Stimulated activated CD4-positive, alpha-beta T cell treated with anti-CD3 and anti-CD28 coated beads, Interleukin-1b, Interleukin-23, amount 100 ng/mL, for 1 hour (primary cell): ENCODE measurements around the gene PIEZO1.

ENCODE experiments used
- DNase-seq, 2 donors: peaks; one replicate each; pipeline ENCODE4 v3.0.0-alpha.2; 2020; ENCODE audit warnings: low read depth in 2 of 2

PIEZO1 gene

DNA sequence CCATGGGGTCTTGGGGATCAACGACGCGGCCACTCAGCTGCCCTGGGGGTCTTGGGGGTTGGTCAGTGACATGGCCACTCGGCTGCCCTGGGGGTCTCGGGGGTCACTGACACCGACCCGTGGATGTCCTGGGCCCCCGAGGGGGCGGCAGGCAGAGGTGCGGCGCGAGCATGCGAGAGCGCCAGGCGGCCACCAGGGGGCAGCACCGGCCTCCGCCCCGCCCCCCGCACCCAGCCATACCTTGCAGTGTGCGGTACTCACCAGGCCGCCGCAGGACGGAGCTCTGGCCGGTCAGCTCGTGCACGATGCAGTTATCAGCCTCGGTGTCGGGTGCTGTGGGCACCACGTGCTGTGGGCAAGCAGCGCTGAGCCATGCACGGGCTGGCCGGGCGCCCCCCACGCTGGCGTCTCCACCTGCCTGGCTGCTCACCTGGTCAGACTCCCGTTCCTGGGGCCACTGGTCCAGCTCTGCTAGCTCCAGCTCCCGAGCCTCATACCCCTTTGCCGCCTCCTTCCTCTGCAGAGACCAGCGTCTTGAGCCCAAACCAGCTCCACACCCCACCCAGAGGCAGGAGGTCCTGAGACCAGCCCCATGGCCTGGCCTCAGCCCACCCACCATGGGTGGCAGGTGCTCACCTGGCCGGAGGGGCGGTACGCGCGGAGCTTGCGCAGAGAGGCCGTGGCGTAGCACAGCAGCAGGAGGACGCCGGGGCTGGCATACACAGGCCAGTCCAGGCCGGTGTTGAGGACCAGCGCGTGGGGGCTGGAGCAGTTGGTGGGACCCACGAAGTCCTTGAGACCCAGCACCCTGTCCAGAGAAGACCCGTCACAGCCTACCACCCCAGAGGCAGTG lies 47.5 kb downstream of the PIEZO1 start:
- peak; percentile 41 to 49 for DNase-seq

DNA sequence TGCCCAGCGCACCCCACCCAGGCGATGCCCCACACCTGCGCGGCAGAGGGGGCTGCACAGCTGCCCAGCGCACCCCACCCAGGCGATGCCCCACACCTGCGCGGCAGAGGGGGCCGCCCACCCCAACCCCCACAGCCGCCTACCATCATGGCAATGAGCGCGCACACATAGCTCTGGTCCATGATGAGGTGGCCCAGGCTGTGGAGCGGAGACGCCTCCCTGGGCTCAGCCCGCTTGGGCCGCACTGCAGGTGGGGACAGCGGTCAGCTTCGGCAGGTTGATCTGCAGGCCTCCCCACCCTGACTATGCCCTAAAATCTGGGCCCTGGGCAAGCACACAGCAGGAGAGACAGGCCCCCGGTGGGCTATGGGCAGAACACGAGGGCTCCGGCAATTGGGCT lies 48.5 kb downstream of the PIEZO1 start:
- DNase-seq, result no peak

DNA sequence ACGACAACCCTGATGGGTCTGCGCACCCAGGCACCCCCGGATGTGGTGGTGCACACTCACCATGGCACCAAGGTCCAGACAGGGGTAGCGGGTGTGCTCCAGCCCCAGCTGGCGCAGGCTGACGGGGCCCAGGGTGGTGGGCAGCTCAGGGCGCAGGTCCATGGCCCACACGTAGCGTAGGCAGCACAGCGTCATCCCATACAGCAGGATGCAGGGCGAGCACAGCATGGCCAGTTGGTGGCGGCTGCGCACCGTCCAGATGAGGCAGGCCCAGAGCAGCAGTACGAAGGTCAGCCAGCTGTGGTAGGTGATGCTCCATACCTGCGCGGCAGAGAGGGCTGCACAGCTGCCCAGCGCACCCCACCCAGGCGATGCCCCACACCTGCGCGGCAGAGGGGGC lies 48.9 kb downstream of the PIEZO1 start:
- no peak for DNase-seq

DNA sequence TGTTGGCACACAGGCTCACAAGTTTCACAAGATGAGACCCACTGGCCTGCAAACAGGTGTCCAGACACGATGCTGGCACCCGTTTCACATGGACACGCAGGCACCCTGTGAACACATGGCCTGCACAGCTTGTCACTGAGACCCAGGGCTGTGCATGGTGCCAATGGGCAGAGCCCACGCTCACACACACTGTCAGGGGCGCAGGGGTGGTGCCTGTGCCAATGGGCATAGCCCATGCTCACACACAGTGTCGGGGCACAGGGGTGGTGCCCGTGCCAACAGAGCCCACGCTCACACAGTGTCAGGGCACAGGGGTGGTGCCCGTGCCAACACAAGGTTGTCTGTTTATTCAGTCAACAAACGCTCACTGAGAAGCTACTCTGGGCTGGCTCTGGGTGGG lies 49.4 kb downstream of the PIEZO1 start:
- DNase-seq, result no peak

DNA sequence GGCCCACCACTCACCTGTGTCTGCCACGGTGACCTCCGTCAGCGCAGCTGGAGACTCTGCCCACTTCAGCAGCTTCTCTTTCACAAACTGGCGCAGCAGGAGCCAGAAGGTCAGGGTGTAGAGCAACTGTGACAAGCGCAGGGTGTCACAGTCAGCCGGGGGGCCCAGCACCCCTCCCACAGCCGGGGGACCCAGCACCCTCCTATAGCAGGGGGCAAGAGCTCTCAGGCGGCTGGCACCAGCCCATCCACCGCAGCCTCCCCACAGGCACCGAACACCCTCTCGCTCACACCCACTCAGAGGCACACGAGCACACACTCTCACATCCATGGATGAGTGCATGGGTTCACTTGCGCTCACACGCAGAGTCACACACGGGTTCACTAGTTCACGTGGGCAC lies 49.9 kb downstream of the PIEZO1 start:
- no peak for DNase-seq

DNA sequence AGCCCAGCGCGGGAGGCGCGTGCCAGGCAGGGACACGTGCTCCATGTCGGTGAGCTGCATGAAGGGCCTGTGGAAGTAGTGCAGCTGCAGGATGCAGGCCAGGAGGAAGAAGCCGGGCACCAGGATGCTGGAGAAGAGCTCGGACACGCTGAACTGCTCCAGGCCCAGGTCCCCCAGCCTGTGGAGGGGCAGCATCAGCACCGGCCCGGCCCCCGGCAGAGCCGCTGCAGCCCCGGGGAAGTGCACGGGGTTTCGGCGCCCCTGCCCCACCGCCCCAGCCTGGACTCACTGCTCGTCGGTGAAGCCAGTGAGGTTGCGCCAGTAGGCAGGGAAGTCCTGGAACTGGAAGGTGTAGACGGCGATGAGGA lies 50.7 kb downstream of the PIEZO1 start:
- no peak for DNase-seq

DNA sequence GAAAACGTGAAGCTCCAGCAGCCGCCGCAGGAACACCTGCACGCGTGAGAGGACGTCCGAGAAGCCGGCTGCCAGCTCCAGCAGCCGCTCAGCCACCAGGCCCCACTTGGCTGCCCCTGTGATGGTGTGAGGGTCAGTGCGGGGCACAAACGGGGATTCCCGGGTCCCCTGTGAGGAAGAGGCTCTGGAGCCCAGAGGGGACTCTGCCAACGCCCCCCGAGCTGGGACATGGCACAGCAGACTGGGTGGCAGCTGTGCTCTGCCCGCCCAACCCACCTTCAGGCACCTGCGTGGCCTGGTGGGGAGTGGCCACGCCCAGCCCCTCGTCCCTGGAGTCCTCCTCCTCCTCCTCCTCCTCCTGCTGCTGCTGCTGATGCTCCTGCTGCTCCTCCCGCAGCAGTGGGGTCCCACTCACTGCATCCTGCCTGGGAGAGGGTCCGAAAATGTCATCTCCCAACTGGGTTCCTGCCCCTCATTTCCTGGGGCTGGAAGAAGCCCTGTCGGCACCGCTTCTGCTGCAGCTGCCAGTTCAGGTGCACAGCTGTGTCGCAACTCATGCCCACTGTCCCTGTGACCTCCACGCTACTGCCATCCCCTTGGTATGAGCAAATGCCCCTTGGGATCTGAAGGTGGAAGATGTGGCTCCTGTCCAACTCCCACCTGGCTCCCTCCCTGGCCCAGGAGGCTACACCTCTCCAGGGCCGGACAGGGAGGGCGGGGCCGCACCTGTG lies 51.2 kb downstream of the PIEZO1 start:
- no peak for DNase-seq

DNA sequence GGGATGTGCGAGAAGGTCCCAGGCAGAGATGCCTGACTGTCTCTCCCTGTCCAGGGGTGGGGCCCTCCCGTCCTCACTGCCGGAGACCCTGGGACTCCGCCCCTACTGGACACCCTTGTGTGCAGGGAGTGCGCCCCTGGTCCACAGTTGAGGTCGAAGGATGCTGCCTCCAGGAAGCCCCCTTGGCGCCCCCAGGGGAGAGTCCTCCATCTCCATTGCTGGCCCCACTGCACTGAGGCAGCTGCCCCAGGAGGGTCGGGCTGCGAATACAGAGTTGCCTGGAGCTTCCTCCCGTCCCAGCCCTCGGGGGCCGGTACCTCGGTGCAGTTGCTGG lies 52.1 kb downstream of the PIEZO1 start:
- no peak for DNase-seq

DNA sequence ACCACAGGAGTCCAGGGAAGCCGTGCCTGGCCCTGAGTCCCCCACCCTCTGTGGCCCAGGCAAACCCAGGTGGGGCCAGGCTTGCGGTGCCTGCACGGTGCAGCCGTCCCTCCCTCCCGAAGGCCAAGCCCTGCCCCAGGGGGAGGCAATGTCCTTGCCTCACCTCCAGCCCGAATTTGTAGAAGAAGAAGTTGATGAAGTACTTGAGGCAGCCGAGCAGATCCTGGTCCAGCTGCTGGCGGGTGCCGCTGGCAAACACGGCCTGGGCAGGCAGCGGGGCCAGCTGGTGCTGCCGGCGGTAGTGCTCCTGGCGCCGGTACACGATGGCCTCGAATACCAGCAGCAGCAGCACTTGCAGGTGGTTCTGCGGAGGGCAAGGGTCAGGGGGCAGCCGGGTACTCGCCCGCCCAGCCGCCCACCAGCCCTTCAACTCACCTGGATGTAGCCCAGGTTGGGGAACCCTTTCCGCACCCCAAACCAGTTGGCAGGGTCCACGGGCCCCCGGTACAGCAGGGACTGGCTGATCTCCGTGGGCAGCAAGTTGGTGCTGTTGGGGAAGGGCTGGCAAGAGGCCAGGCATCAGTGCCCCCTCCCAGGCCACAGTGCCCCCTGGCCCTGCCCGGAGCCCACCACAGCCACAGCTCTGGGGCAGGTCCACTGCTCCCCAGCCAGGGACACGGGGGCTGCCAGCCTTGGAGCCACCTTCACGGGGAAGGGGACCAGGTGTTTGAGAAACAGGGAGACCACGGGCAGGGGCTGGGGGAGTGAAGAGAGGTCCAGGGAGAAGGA lies 52.7 kb downstream of the PIEZO1 start:
- no peak for DNase-seq

DNA sequence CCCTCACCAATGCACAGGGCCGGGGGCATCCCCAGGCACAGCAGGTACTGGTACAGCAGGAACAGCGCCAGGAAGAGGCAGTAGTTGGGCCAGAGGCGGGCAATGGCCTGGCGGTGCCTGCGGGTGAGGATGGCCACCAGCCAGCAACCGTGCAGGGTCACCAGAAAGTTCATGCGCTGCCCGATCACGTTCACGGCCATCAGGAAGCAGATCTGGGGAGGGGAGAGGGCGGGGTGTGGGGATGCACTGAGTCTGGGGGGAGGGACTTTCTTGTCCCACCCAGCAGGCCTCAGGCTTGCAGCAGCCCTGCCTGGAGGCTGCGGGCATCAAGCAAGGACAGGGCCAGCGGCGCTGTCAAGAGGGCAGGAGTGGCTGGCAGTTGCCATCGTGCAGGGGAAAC lies 53.3 kb downstream of the PIEZO1 start:
- no peak for DNase-seq

- DNase-seq, result no peak
These were observed 54.1 kb downstream of the PIEZO1 start for GRCh38 chr16:88730632-88731607.

GRCh38 chr16:88727871-88728270 lies 57.1 kb downstream of the PIEZO1 start:
- no peak for DNase-seq

DNA sequence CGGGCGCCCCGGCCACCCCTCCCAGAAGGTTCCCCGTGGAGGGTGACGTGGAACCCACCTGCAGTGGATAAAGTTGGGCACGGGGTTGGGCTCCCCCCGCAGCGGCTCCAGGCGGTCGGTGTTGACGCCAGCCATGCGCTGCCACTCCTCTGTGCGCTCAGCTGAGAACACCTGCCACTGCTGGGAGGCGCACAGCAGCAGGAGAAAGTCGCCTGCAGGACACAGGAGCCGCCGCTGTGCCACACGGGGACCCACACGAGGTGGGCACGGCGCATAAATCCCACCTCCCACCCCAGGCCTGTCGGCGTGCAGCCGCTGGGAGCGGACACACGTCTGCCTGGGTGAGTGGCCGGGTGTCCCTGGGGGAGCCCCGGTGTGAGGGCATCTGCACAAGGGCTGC lies 58.0 kb downstream of the PIEZO1 start:
- DNase-seq, result no peak

- DNase-seq, result no peak
These were observed 58.6 kb downstream of the PIEZO1 start for GRCh38 chr16:88726408-88726749.

DNA sequence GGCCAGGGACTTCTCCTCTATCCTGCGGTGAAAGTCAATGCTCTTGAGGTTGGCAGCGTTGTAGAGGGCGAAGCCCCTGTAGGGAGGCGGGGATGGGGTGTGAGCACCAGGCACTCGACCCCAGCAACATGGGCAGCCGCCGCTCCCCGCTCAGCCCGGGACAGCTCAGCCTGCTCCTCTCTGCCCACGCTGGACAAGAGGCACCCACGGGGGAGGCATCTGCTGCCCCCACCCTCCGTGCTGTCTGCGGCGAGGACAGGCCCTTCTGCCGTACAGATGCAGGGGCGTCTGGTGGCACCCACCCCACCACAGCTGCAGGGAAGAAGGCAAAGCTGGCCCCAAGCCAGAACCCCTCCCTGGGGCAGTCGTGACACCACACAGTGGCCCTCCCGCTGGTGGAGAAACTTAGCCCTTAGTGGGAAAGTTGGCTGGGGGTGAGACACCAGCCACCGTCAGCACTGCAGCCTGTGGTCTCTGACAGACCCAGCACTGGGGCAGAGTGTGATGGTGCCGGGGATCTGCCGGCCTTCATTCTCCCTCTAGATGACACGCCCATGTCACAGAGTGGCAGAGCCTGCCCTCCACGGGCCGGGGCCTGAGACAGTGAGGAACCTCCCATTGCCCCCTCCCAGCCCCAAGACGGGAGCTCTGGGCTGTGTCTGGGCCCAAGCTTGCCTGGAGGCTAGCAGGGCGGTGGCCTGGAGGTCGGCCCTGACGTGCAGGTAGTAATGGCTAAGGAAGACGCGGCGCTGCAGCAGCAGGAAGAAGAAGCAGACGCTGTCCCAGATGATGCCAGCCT lies 59.2 kb downstream of the PIEZO1 start:
- no peak for DNase-seq

DNA sequence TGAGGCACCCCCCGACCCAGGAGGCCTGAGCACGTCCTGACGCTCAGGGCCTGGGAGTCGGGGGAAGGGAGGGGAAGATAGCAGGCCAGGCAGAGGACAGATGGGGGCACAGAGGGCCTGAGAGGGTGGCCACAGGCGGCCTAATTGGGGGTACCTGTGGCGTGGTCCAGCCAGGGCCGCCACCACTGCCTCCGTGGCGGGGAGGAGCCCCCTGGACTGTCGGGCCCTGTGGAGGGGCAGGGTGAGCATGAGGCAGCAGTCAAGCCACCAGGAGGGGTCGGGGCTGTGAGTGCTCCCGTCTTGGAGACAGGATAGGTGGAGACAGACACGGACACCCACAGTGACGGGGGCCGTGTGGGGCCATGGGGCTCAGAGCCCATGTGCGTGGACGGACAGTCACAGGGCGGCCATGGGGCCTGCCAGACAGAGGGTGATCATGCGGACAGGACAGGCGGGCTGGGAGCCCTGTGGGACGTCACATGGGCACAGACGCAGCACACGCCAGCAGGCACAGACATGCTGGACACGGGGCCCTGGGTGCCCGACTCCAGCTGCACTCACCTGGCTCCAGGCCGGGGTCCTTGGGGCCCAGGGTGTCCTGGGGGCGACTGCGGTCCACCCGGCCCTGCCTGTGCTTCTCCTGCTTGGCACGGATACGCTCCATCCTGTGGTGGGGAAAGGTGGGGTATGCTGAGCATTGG lies 60.0 kb downstream of the PIEZO1 start:
- DNase-seq, result no peak

DNA sequence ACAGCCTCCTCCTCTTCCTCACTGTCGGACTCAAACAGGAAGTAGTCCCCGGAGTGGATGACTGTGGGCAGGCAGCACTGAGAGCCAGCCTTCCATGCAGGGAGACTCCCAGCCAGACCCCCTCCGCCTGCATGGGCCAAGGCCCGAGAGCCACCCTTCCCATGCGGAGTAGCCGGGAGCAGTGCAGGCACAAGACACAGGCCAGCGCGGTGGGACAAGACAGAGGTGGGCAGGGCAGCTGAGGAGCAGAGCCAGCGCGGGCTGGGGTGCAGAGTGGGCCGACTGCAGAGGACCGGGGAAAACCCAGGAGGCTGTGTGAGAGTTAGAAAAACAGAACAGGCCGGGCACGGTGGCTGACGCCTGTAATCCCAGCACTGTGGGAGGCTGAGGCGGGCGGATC lies 61.1 kb downstream of the PIEZO1 start:
- no peak for DNase-seq

- no peak for DNase-seq
These were observed 61.5 kb downstream of the PIEZO1 start for GRCh38 chr16:88723507-88723887.

DNA sequence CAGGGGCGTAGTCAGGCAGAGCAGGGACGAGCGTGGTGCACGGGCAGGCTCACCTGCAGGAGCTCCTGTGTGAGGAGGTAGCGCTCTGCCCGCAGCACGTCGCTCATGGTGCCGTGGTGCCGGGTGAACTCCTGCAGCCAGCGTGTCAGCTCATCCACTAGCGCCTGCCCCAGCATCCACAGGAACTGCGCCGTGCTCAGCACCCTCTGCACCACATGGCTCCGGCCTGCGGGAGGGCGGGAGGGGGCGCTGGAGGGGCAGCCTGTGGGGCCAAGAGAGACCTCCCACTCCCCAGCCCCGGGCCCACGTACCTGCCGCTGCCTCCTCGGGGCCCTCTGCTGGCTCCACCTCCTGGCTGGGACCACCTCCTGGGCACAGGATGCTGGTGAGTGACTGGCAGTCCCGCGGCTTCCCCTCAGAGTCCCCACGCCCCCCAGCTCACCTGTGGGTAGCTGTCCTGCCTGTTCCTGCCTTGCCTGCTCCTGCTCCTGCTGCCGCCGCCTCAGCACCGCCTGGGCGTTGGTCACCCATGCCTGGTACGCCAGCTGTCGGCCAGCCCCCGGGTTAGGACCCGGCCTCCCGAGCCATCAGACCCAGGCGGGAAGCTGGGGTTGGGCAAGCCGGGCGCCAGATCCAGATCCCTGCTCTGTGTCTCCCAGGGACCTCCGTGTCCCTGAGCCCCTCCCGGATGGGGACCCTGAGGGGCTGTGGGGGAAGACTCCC lies 62.1 kb downstream of the PIEZO1 start:
- DNase-seq, result no peak
